ENCODE data around the gene CHRNA9. TPM values are rescaled to one million over a fixed set of nuclear protein-coding genes. Genes with fewer than 3 reads are reported as not detected.

Gene CHRNA9
- polyA plus RNA-seq, 1 of the 3 experiments (the other 2 are of a cell fraction) = 0.05 TPM

DNA sequence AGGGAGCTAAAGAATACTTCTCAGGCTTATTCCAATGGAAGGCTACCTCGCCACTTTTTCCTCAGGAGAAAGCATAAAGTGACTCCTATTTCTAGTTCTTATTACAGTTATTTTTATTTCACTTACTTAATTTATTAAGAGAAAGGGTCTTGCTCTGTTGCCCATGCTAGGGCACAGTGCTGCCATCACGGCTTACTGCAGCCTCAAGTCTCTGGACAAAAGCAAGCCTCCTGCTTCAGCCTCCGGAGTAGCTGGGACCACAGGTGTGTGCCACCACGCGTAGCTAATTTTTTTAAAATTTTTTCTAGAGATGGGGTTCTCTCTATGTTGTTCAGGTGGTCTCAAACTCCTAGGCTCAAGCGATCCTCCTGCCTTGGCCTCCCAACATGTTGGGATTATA, 36.0 kb upstream of the CHRNA9 start:
- H3K27me3 ChIP-seq (ENCODE audit: insufficient read depth) = no peaks in the 10 kb centered on the region
- peaks cover 10% of the 10 kb centered on the region for H3F3A ChIP-seq (replicated peaks; ENCODE audit: insufficient read depth)
- no peaks in the 10 kb centered on the region for H3K4me1 ChIP-seq (ENCODE audit: control insufficient read depth in 1 of 2, insufficient read depth in 2 of 2, low read depth in 1 of 2, low read length in 1 of 2)
- no peaks in the 10 kb centered on the region for H3K9me3 ChIP-seq
- no peak overlapping the region for H3K4me3 ChIP-seq (ENCODE audit: low read depth in 2 of 2, low read length in 1 of 2)
- WGBS (ENCODE audit: low lambda C conversion rate) = 86% methylated on average over 6 of the region's 6 CpGs
- H3K27ac ChIP-seq (ENCODE audit: low read depth in 2 of 2, low read length in 1 of 2) = no peak overlapping the region
- CTCF ChIA-PET = interaction anchor here (0.9 to 2.4 kb wide), 3 partner anchors 9 to 17 kb away, joined by 3 to 10 read pairs (median 4); no protein-coding TSS in a partner anchor
- H3K79me2 ChIP-seq (ENCODE audit: insufficient read depth) = no peaks in the 10 kb centered on the region
- no peaks in the 10 kb centered on the region for H3K9me2 ChIP-seq
- no peak overlapping the region for H2AFZ ChIP-seq (ENCODE audit: low read depth)
- POLR2A ChIA-PET = no interaction called here
- no peak for DNase-seq
- H3K9ac ChIP-seq = no peak overlapping the region
- no peak for TF ChIP-seq MXI1 (IDR thresholded peaks at IDR 0.05; ENCODE audit: low read depth, low read length)
- TF ChIP-seq GATA2 (CRISPR knock-in tag; IDR thresholded peaks at IDR 0.05) = no peak
- no peak for TF ChIP-seq FOXM1 (IDR thresholded peaks at IDR 0.05; ENCODE audit: low read depth)
- TF ChIP-seq YY1 (IDR thresholded peaks at IDR 0.05; ENCODE audit: low read depth) = no peak
- no peak for TF ChIP-seq CHD2 (IDR thresholded peaks at IDR 0.05; ENCODE audit: low read length, partially characterized antibody)
- TF ChIP-seq, protein P1, sequence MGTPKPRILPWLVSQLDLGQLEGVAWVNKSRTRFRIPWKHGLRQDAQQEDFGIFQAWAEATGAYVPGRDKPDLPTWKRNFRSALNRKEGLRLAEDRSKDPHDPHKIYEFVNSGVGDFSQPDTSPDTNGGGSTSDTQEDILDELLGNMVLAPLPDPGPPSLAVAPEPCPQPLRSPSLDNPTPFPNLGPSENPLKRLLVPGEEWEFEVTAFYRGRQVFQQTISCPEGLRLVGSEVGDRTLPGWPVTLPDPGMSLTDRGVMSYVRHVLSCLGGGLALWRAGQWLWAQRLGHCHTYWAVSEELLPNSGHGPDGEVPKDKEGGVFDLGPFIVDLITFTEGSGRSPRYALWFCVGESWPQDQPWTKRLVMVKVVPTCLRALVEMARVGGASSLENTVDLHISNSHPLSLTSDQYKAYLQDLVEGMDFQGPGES (IDR thresholded peaks at IDR 0.05; ENCODE audit: low read depth, low read length) = no peak
- no peaks in the 10 kb centered on the region for H3K36me3 ChIP-seq (replicated peaks in 1 of 2; ENCODE audit: control insufficient read depth in 1 of 2, insufficient read depth in 2 of 2, low read length in 1 of 2)
- no peak overlapping the region for H3K4me2 ChIP-seq
- no peaks in the 10 kb centered on the region for H4K20me1 ChIP-seq (ENCODE audit: insufficient read depth)

DNA sequence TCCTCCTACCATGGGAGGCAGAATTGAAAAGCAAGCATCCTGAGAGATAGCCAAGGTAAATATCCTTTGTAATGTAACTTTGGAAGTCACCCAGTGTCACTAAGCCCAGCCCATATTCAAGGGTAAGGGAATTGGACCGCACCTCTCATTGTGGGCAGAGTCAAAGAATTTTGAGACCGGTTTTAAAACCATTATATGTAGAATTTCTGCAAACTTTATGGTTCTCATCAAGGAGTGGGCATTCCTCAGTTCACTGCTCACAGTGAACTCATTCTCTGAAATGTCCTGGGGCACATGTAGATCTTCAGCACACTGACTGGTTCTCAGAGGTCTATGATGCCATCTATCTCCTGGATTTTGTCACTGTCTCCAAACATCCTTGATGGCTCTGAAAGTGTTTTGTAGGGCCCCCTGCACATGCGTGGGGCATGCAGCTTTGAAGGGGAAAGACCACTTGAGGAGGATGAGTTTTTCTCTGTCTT, 35.3 kb upstream of the CHRNA9 start:
- WGBS (ENCODE audit: low lambda C conversion rate) = 69% methylated on average over 3 of the region's 3 CpGs

More for the DNA sequence above, 35.3 kb upstream of the CHRNA9 start:
- Histone ChIP-seq H3K9ac (no peak overlapping the region), H3K27ac (ENCODE audit: low read depth in 2 of 2, low read length in 1 of 2) (no peak overlapping the region), H3K4me2 (no peak overlapping the region), H3K79me2 (ENCODE audit: insufficient read depth) (no peaks in the 10 kb centered on the region), H3F3A (replicated peaks; ENCODE audit: insufficient read depth) (peaks cover 5% of the 10 kb centered on the region), H3K9me3 (no peaks in the 10 kb centered on the region), H3K4me1 (ENCODE audit: control insufficient read depth in 1 of 2, insufficient read depth in 2 of 2, low read depth in 1 of 2, low read length in 1 of 2) (no peaks in the 10 kb centered on the region), H2AFZ (ENCODE audit: low read depth) (no peak overlapping the region), H3K4me3 (ENCODE audit: low read depth in 2 of 2, low read length in 1 of 2) (no peak overlapping the region), H4K20me1 (ENCODE audit: insufficient read depth) (no peaks in the 10 kb centered on the region), H3K9me2 (no peaks in the 10 kb centered on the region), H3K36me3 (replicated peaks in 1 of 2; ENCODE audit: control insufficient read depth in 1 of 2, insufficient read depth in 2 of 2, low read length in 1 of 2) (no peaks in the 10 kb centered on the region), H3K27me3 (ENCODE audit: insufficient read depth) (no peaks in the 10 kb centered on the region)
- TF ChIP-seq FOXJ3 (CRISPR knock-in tag; IDR thresholded peaks at IDR 0.05) = no peak
- TF ChIP-seq, protein P2, sequence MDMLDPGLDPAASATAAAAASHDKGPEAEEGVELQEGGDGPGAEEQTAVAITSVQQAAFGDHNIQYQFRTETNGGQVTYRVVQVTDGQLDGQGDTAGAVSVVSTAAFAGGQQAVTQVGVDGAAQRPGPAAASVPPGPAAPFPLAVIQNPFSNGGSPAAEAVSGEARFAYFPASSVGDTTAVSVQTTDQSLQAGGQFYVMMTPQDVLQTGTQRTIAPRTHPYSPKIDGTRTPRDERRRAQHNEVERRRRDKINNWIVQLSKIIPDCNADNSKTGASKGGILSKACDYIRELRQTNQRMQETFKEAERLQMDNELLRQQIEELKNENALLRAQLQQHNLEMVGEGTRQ (IDR thresholded peaks at IDR 0.05; ENCODE audit: borderline replicate concordance, low read depth, low read length) = no peak
- peak; percentile 16; the same call in 1 of the 2 replicates for TF ChIP-seq RAD21 (IDR thresholded peaks at IDR 0.05; ENCODE audit: low read length)
- ChIA-PET POLR2A (no interaction called here), CTCF (interaction anchor here (0.9 to 2.4 kb wide), 3 partner anchors 8 to 17 kb away, joined by 3 to 10 read pairs (median 3); no protein-coding TSS in a partner anchor)
- DNase-seq = no peak
